Activated naive CD8-positive, alpha-beta T cell (primary cell): Measurements from ENCODE around the gene GALNT9.
"Not testable (repeated sequence)": the region's sequence is repeated elsewhere in the genome, so short reads cannot be mapped to it uniquely, and the experiment has no call there.

Experiments
- H3K27ac Mint-ChIP-seq: one replicate; pipeline ENCODE4 v1.8.0; 2021; ENCODE audit warnings: mixed read lengths
- H3K27me3 Mint-ChIP-seq: one replicate; pipeline ENCODE4 v1.8.0; 2021; ENCODE audit warnings: mixed read lengths
- H3K36me3 Mint-ChIP-seq: one replicate; pipeline ENCODE4 v1.8.0; 2021; ENCODE audit warnings: mixed read lengths
- H3K4me1 Mint-ChIP-seq: one replicate; pipeline ENCODE4 v1.8.0; 2021; ENCODE audit warnings: low read depth, mixed read lengths
- H3K4me3 Mint-ChIP-seq: one replicate; pipeline ENCODE4 v1.8.0; 2021; ENCODE audit warnings: mild to moderate bottlenecking, mixed read lengths
- H3K9me3 Mint-ChIP-seq: one replicate; pipeline ENCODE4 v1.8.0; 2021; ENCODE audit warnings: low read depth, mixed read lengths

Gene GALNT9

DNA sequence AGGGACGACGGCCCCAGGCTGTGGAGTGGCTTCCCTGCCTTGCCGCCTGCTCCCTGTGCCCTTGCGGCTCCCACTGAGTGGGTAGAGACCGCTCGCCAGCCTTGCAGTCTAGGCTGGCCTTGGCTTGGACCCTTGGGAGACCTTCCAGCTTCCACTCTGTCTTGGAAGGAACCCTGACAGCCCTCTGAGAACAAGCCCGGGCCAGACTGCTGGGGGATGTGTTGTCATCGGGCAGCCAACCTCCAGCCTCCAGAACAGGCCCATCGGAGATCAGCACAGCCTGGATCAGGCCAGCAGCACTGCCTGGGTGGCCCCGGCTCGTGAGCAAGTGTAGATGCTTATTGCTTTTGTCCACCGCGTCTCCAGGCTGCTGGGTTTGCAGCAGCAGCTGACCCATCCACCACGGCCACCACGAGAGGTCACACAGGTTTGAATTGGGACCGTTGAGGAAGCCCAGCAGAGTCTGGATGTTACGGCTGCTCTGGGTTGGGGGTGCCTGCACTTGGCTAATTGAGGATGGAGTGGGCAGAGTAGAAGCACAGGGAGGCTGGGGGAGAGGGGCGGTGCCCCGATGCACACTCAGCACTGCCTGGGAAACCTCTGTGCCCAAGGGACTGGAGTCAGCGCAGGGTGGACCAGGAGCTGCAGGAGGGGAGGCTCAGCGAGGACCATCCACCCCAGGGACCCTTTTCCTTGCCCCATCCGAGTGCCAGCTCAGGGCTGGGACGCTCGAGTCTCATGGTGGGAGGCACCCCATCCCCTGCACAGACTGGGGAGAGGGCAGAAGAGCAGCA lies 129.7 kb downstream of the GALNT9 start:
- H3K36me3 Mint-ChIP-seq, result no peaks in the 10 kb centered on the region
- no peak overlapping the region for H3K27ac Mint-ChIP-seq
- no peaks in the 10 kb centered on the region for H3K9me3 Mint-ChIP-seq
- H3K27me3 Mint-ChIP-seq, result peaks cover 8% of the 10 kb centered on the region
- no peak overlapping the region for H3K4me3 Mint-ChIP-seq
- no peaks in the 10 kb centered on the region for H3K4me1 Mint-ChIP-seq

DNA sequence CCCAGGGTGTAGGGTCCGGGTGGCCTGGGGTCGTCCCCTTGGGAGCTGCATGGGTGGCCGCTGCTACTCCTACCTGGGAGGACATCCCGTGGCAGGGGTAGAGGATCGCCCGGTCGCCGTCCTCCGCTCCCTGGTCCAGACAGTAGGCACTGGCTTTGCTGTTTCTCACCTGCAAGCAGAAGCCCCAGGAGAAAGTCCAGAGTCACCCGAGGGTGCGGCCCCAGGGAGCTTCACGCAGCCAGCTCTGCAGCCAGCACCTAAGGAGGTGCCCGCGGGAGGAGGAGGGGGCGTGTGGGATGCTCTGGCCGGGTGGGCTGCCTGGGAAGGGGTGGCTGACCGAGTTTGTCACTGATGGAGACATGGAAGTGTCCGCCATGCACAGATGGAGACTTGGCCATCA lies 130.3 kb downstream of the GALNT9 start:
- peaks cover 6% of the 10 kb centered on the region for H3K27me3 Mint-ChIP-seq
- no peaks in the 10 kb centered on the region for H3K36me3 Mint-ChIP-seq
- H3K4me1 Mint-ChIP-seq, result no peaks in the 10 kb centered on the region
- H3K9me3 Mint-ChIP-seq, result no peaks in the 10 kb centered on the region
- no peak overlapping the region for H3K4me3 Mint-ChIP-seq
- no peak overlapping the region for H3K27ac Mint-ChIP-seq

DNA sequence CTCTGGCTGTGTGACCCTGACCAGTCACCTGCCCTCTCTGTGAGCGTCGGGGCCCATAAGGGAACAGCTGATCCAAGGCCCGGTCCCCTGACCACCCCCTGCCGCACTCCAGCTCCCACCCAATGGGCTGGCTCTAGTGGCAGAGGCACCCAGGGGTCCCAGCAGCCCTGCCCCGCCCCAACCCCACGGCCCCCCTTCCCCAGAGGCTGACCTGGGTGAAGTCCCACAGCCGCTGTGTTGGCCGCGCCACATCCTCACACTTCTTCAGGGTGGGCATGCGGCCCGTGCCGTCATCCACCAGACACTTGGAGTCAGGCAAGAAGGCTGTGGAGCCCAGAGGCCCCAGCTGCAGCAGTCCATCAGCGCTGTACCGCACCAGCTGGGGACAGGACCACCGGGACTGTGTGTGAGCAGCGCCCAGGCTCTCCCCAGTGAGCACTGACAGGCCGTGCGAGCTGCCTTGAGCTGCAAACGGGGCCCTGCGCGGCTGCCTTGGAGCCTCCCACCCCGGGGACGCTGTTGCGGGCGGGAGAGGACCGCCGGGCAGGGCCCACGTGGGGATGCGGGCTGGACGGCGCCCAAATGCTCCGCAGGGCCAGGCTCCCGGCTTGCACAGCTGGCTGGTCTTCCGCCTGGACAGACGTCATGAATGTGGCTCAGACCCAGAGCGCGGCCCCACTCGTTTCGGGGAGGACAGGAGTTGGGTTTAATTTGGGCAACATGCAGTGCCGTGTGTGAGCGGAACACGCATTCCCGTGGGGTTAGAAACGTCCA lies 131.6 kb downstream of the GALNT9 start:
- Mint-ChIP-seq H3K4me1 (no peaks in the 10 kb centered on the region), H3K36me3 (peaks cover 3% of the 10 kb centered on the region), H3K27ac (no peak overlapping the region), H3K4me3 (no peak overlapping the region), H3K27me3 (peaks cover 3% of the 10 kb centered on the region), H3K9me3 (no peaks in the 10 kb centered on the region)

DNA sequence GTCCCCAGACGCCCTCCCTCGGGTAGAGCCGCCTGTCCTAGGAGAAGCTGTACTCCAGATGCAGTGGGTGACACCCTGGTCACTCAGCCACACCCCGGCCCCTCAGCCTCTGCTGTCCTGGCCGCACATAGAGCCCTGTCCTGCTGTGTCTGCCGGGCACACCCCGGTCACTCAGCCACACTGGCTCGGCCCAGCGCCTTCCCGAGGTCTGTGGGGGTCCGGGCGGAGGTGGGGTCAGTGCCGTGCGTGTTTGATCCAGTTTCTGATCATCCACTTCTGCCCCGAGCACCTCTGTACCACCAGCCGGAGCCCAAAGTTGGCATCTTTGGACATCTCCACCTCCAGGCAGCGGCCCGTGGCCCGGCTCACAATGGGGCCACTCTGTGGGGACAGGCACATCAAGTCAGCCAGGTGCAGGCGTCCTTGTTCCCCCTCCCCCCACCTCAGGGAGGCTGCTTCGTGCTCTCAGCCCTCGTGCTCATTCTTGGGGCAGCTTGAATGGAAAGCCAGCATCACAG lies 132.5 kb downstream of the GALNT9 start:
- Mint-ChIP-seq H3K27me3 (no peaks in the 10 kb centered on the region), H3K4me3 (no peak overlapping the region), H3K9me3 (no peaks in the 10 kb centered on the region), H3K27ac (no peak overlapping the region), H3K4me1 (no peaks in the 10 kb centered on the region), H3K36me3 (peaks cover 3% of the 10 kb centered on the region)

DNA sequence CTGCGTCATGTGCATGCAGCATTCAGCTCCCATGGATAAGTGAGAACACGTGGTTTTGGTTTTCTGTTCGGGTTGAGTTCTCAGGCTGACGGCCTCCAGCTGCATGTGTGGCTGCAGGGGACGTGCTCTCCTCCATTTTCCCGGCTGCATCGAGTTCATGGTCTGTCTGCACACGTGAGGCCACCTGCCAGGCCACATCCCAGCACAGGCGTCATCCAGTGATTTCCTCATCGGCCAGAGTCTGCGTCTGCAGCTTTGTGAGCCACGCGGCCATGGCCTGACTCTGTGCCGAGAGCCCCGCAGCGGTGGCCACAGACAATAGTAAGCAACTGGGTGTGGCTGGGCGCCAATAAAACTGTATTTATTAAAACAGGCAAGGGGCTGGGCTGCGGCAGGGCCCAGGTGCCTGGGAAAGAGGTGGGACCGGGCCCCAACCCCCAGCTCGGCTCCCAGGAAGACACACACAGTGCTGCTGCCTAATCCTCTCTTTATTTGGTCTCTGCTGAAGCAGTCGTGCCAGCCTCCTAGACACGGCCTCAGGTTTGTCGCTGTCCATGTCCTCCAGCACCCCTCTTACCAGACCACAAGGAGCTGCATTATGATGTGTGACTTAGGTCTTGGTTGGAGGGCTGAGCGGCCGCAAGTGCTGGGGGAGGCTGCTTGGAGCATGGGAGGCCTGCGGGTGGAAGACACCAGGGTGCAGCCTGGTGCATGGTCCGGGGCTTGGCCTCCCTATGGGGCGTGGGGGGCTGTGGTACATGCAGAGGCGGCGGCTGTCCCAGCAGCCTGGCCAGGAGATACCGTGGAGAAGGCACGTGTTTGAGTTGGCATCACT lies 133.1 kb downstream of the GALNT9 start:
- no peak overlapping the region for H3K27ac Mint-ChIP-seq
- peaks cover 3% of the 10 kb centered on the region for H3K36me3 Mint-ChIP-seq
- no peak overlapping the region for H3K4me3 Mint-ChIP-seq
- peaks cover 1% of the 10 kb centered on the region for H3K4me1 Mint-ChIP-seq
- no peaks in the 10 kb centered on the region for H3K27me3 Mint-ChIP-seq
- H3K9me3 Mint-ChIP-seq, result no peaks in the 10 kb centered on the region

DNA sequence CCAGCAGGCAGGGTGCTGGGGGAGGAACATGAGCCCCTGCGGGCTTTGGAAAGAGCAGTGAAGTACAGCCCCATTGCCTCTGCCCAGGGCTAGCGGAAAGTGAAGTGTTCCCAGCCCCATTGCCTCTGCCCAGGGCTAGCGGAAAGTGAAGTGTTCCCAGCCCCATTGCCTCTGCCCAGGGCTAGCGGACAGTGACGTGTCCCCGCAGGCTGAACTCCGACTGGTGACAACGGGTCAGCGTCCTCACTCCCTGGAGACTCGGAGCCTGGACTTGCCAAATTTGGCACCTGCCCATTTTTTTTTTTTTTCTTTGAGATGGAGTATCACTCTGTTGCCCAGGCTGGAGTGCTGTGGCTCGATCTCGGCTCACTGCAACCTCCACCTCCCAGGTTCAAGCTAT lies 134.1 kb downstream of the GALNT9 start:
- H3K4me1 Mint-ChIP-seq, H3K4me3 Mint-ChIP-seq: not testable (repeated sequence)

DNA sequence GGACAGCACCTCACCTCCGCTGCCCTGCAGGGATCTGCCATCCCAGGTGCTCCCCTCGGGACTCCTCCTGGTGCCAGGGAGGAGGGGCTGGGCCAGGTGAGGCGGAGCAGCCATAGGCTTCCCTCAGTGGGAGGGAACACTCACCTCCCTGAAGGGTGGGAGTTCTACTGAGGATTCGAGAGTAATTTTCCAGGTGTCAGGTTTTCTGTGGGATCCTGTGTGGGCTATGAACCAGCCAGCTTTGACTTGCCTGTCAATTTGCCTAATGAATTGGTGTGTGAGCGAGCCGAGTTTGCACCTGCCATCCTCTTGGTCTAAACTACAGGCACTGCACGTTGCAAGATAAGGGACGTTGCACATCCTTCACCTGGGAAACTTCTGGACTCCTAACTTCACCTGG lies 134.8 kb downstream of the GALNT9 start:
- Mint-ChIP-seq H3K4me3 (no peak overlapping the region), H3K27me3 (no peaks in the 10 kb centered on the region), H3K36me3 (peaks cover 3% of the 10 kb centered on the region), H3K9me3 (no peaks in the 10 kb centered on the region), H3K27ac (no peak overlapping the region), H3K4me1 (peaks cover 5% of the 10 kb centered on the region)

More for the DNA sequence above, 134.1 kb downstream of the GALNT9 start:
- H3K27me3 Mint-ChIP-seq, H3K9me3 Mint-ChIP-seq, H3K27ac Mint-ChIP-seq, H3K36me3 Mint-ChIP-seq: not testable (repeated sequence)

DNA sequence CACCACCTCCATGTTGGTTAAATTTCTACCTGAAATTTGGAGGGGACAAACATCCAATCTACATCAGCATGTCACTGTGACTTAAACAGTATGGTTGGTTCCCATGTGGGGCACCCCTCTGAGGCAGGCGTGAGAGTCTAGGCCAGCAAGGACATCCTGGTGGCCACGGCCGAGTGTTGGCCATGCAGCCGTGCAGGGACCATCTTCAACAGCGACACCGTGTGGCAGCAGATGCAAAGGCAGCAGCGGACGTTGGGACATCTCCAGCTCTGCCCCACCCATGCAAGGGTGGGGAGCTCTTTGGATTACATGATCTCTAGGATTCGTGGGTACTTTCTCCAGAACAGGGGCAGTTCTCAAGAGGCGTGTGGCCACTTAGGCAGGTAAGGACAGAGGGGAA lies 135.3 kb downstream of the GALNT9 start:
- H3K27ac Mint-ChIP-seq, result no peak overlapping the region
- no peaks in the 10 kb centered on the region for H3K9me3 Mint-ChIP-seq
- no peaks in the 10 kb centered on the region for H3K27me3 Mint-ChIP-seq
- no peak overlapping the region for H3K4me3 Mint-ChIP-seq
- peaks cover 3% of the 10 kb centered on the region for H3K36me3 Mint-ChIP-seq
- H3K4me1 Mint-ChIP-seq, result peaks cover 9% of the 10 kb centered on the region

DNA sequence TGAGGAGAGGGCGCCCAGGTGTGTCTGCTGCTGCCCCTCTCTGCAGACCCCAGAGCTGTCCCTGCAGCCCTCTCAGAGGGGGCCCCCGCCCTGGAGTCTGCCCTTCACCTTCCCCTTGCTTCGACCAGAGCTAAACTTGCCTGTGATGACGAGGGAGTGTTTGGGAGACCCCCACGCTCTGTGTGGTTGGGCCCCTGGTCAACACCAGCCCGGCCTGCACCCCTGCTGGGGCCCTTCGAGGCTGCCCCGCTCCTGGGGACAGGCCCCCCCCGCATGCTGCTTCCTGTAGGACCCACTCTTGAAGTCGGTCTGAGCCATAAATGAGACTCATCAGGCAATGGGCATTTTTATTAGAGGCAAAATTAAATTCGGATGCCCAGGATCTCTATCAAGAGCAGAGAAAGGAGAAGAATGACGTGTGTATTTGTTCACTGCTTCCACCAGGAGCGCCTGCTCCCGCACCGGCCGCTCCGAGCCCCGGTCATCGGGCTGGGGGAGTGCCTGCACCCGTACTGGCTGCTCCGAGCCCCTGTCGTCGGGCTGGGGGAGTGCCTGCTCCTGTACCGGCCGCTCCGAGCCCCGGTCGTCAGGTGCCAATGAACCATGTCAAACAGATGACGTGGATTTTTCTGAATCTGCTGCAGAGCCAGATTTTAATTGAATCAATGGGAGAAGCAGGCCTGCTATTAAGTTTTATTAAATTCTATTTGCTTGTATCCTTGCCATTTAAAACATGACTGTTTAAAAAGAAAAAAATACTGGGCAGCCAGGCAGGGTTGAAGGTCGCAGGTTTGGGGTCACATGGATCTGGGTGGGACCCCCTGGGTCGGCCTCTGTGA lies 137.5 kb downstream of the GALNT9 start:
- Mint-ChIP-seq H3K9me3 (no peaks in the 10 kb centered on the region), H3K4me3 (no peak overlapping the region)

DNA sequence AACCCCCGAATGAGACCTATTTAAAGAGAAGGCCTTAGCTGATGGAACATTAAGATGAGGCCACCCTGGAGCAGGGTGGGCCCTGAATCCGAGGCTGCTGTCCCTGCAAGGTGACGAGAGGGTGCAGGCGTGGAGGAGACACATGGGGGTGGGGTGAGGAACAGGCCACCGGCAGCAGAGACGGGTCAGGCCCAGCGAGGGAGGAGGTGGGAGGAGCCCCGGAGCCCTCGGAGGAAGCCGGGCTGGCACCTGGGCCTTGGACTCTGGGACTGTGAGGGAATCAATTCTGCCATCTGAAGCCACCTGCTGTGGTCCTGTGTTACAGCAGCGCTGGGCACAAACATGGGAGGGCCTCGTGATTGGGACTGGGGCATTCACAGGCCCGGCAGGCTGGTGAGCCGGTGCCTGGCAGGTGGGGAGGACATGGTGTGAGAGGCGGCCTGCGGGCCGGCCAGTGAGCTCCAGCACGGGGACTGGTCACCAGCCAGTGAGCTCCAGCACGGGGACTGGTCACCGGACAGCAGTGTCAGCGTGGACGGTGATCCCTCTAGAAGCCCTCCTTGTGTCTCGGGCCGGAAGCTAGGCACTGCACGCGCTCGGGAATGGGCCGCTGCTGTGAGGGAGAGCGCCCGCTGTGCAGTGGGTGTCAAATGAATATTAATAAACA lies 138.4 kb downstream of the GALNT9 start:
- H3K36me3 Mint-ChIP-seq, result peaks cover 3% of the 10 kb centered on the region
- H3K4me3 Mint-ChIP-seq, result peak overlapping the region; percentile 30
- no peaks in the 10 kb centered on the region for H3K27me3 Mint-ChIP-seq
- no peaks in the 10 kb centered on the region for H3K9me3 Mint-ChIP-seq
- peak overlapping the region; percentile 34 for H3K27ac Mint-ChIP-seq
- H3K4me1 Mint-ChIP-seq, result peaks cover 21% of the 10 kb centered on the region

More for the DNA sequence above, 137.5 kb downstream of the GALNT9 start:
- no peaks in the 10 kb centered on the region for H3K27me3 Mint-ChIP-seq
- H3K4me1 Mint-ChIP-seq, result peaks cover 14% of the 10 kb centered on the region
- no peak overlapping the region for H3K27ac Mint-ChIP-seq
- H3K36me3 Mint-ChIP-seq, result peaks cover 3% of the 10 kb centered on the region

DNA sequence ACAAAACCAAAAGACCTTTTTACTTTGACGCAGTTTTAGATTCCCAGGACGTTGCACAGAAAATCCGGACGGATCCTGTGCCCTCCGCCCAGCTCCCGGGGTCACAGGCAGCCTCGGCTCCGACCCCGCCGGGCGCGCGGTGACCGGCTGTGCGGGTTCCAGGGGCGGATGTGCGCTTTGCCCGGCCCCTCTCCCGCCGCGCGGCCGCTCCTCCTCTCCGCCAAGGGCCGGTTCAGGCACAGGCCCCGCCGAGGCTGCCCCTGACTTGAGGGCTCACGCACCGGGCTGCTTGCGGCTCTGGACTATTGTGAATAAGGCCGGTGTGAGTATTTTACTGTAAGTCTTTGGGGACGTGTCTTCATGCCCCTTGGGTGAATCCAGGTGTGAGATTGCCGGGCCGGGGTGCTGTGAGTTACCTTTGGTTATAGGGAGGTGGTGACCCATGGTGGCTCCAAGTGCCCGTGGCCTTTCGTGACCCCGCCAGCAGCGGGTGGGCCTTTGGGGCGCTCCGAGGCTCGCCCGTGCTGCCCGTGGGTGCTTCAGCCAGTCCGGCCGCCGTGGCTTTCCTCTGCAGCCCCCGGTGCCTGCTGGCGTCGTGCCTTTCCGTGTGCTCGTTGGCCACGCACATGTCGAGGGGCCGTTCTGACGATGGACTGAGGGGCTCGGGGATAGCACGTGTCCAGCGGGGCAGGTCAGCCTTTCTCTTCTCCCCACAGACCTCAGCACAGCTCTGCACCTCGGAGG lies 139.2 kb downstream of the GALNT9 start:
- Mint-ChIP-seq H3K36me3 (peaks cover 3% of the 10 kb centered on the region), H3K27me3 (no peaks in the 10 kb centered on the region), H3K9me3 (no peaks in the 10 kb centered on the region), H3K4me1 (peaks cover 29% of the 10 kb centered on the region), H3K4me3 (peak overlapping the region; percentile 93), H3K27ac (peak overlapping the region; percentile 75)

DNA sequence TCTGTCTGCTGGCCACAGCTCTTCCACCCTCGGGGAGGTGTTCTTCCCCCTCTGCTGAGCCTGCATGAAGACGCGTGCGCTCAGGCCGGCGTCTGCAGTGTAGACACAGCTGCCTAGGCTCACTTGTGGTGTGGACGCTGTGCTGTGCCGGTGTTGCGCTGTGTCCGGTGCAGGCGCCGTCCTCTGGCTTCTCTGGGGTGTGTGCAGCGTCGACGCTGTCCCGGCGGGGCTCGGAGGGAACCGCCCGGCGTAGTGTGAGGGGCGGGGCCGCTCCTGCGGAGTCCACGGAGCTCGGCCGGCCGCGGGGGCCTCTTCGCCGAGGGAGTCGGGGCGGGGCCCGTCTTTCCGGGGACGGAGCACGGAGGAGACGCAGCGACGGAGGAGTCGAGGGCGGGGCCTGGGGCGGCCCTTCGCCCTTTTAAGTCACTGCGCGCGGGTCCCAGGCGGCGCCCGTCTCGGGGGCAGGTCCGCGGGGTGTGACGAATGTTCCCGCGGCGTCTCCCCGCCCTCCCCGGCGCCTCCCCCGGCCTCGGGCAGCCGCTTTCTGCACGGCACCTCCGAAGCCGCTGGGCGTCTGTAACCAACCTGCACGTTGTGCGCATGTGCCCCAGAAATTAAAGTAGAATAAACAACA lies 139.9 kb downstream of the GALNT9 start:
- Mint-ChIP-seq H3K9me3 (no peaks in the 10 kb centered on the region), H3K27ac (peak overlapping the region; percentile 75), H3K4me1 (peaks cover 32% of the 10 kb centered on the region), H3K36me3 (peaks cover 3% of the 10 kb centered on the region), H3K4me3 (peak overlapping the region; percentile 93), H3K27me3 (no peaks in the 10 kb centered on the region)

DNA sequence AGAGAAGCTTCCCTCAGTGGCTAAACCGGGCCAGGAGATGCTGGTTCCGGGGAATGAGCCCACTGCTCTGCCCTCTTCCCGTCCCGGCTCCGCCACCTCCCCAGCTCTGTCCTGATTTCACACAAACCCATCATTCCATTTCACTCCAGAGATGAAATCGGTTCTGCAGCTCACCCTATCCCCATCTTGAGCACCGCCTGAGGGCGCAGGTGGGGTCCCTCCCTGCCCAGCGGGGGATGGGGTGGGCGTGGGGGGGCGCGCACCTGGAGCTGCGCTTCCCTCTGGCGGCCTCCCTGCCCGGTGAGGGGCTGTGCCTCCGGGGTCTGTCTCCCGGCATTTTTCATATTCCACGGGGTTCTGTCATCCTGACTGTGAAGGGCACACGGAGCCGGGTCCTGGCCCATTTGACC lies 140.5 kb downstream of the GALNT9 start:
- no peaks in the 10 kb centered on the region for H3K9me3 Mint-ChIP-seq
- peaks cover 5% of the 10 kb centered on the region for H3K36me3 Mint-ChIP-seq
- H3K27me3 Mint-ChIP-seq, result no peaks in the 10 kb centered on the region
- H3K4me3 Mint-ChIP-seq, result peak overlapping the region; percentile 93
- peaks cover 36% of the 10 kb centered on the region for H3K4me1 Mint-ChIP-seq
- peak overlapping the region; percentile 73 for H3K27ac Mint-ChIP-seq
